ENCODE measurements around the gene WDFY4. TPM values are rescaled to one million over a fixed set of nuclear protein-coding genes. Genes with fewer than 3 reads are reported as not detected.

WDFY4 gene, protein sequence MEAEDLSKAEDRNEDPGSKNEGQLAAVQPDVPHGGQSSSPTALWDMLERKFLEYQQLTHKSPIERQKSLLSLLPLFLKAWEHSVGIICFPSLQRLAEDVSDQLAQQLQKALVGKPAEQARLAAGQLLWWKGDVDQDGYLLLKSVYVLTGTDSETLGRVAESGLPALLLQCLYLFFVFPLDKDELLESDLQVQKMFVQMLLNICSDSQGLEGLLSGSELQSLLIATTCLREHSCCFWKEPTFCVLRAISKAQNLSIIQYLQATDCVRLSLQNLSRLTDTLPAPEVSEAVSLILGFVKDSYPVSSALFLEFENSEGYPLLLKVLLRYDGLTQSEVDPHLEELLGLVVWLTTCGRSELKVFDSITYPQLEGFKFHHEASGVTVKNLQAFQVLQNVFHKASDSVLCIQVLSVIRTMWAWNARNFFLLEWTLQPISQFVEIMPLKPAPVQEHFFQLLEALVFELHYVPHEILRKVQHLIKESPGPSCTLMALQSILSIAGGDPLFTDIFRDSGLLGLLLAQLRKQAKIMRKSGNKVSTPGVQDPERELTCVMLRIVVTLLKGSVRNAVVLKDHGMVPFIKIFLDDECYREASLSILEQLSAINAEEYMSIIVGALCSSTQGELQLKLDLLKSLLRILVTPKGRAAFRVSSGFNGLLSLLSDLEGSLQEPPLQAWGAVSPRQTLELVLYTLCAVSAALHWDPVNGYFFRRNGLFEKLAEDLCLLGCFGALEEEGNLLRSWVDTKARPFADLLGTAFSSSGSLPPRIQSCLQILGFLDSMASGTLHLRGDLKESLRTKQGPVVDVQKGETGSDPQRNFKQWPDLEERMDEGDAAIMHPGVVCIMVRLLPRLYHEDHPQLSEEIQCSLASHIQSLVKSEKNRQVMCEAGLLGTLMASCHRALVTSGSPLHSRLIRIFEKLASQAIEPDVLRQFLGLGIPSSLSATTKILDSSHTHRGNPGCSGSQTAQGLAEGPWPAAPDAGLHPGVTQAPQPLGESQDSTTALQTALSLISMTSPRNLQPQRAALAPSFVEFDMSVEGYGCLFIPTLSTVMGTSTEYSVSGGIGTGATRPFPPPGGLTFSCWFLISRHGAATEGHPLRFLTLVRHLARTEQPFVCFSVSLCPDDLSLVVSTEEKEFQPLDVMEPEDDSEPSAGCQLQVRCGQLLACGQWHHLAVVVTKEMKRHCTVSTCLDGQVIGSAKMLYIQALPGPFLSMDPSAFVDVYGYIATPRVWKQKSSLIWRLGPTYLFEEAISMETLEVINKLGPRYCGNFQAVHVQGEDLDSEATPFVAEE (N-terminal part only)
- total RNA-seq (1 to 10 TPM in 2 of 4 donors, under 1 TPM in 2; 0.69 to 1.3 (median 1.1) TPM), polyA plus RNA-seq (under 1 TPM; 0.23 to 0.52 (median 0.27) TPM)
- long read RNA-seq, donor 1: 0 reads
- long read RNA-seq, donor 2, partial matches to known transcripts: 0 of 1 reads
- long read RNA-seq, donor 2, other reads (novel, unspliced or antisense): 1 of 1 reads

GRCh38 chr10:48684792-48685623 is at the start of gene WDFY4:
TSS of gene WDFY4 (plus strand) at chr10:48684873. CDS start at chr10:48709733, 24,860 bp downstream.
- Histone ChIP-seq H3K4me1 (no peaks in the 10 kb centered on the region), H3K9me3 (no peaks in the 10 kb centered on the region), H3K4me3 (peak within 1 kb of the TSS; percentile 30), H3K27ac (no peak within 1 kb of the TSS), H3K36me3 (ENCODE audit: insufficient read depth in 1 of 2, low read depth in 1 of 2) (no peaks in the 10 kb centered on the region), H3K27me3 (ENCODE audit: insufficient read depth in 3 of 3, low read length in 2 of 3) (peaks cover 0 to 1% (median 0%) of the 10 kb centered on the region in 3 donors)
- no peak for ATAC-seq
- intact Hi-C loops (cut with DNase I): no loop called here
- TF ChIP-seq, protein P1, sequence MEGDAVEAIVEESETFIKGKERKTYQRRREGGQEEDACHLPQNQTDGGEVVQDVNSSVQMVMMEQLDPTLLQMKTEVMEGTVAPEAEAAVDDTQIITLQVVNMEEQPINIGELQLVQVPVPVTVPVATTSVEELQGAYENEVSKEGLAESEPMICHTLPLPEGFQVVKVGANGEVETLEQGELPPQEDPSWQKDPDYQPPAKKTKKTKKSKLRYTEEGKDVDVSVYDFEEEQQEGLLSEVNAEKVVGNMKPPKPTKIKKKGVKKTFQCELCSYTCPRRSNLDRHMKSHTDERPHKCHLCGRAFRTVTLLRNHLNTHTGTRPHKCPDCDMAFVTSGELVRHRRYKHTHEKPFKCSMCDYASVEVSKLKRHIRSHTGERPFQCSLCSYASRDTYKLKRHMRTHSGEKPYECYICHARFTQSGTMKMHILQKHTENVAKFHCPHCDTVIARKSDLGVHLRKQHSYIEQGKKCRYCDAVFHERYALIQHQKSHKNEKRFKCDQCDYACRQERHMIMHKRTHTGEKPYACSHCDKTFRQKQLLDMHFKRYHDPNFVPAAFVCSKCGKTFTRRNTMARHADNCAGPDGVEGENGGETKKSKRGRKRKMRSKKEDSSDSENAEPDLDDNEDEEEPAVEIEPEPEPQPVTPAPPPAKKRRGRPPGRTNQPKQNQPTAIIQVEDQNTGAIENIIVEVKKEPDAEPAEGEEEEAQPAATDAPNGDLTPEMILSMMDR (IDR thresholded peaks at IDR 0.05): no peak
- WGBS, 3 donors: 81 to 82% (median 82%) methylated on average over 22 to 23 of the region's 23 CpGs
- DNase-seq: no peak

DNA sequence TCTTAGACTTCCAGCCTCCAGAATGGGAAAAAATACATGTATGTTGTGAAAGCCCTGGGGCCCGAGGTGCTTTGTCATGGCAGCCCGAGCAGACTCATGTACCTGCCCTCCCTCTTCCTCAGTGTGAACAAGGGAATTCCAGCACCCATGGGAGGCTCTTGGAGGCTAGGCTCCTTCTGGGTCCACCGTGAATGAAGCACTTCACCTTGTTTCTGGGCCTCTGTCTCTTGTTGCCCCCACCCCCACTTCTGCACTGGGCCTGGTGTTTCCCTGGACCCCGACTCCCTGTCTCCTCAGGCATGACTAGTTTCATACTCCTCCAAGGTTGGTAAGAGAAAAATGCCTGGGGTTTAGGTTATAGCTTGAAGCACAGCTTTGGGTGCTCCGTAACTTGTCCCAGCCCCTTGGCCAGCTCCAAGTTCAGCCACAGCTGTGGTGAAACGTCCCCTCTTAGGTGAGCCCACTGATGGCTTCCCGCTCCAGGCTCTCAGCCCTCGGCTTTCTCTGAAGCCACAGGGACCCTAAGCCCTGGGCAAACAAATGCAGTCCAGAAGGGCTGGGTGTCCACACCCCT is 49.6 kb upstream of the WDFY4 start:
- Histone ChIP-seq H3K9me3 (no peaks in the 10 kb centered on the region), H3K36me3 (ENCODE audit: insufficient read depth in 1 of 2, low read depth in 1 of 2) (no peaks in the 10 kb centered on the region), H3K4me1 (no peaks in the 10 kb centered on the region), H3K27me3 (ENCODE audit: insufficient read depth in 3 of 3, low read length in 2 of 3) (peaks cover 0 to 7% (median 2%) of the 10 kb centered on the region in 3 donors), H3K27ac (no peak overlapping the region), H3K4me3 (no peak overlapping the region)
- 82 to 89% (median 88%) methylated on average over 8 of the region's 8 CpGs for WGBS, 3 donors
- TF ChIP-seq, protein P1 (IDR thresholded peaks at IDR 0.05): no peak
- DNase-seq: no peak
- ATAC-seq: no peak
- intact Hi-C loops (cut with DNase I): no loop called here

DNA sequence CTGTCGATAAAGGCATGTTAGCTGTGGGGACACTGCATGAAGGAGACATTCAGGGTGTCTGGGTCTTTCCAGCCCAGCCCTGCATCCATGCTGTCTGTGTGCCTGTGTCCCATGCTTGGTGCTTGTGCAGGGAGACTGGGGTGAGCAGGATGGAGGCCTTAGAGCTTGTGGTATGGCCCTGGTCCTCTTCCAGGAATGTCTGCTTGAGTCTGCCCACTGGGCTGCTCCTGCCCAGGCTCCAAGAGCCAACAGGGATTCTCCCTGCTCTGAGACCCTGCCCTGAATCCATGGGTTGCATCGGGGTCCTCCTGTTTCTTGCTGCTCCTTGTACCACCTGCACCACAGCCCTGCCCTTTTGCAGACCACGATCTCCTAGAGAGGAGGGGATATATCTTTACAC is 48.4 kb upstream of the WDFY4 start:
- ATAC-seq (no peak), DNase-seq (no peak)
- H3K27me3 ChIP-seq (ENCODE audit: insufficient read depth in 3 of 3, low read length in 2 of 3): peaks cover 0 to 7% (median 2%) of the 10 kb centered on the region in 3 donors
- H3K27ac ChIP-seq: no peak overlapping the region
- 59 to 65% (median 59%) methylated on average over 3 of the region's 3 CpGs for WGBS, 3 donors
- no peaks in the 10 kb centered on the region for H3K36me3 ChIP-seq (ENCODE audit: insufficient read depth in 1 of 2, low read depth in 1 of 2)
- TF ChIP-seq, protein P1 (IDR thresholded peaks at IDR 0.05): no peak
- intact Hi-C loops (cut with DNase I): no loop called here
- H3K4me1 ChIP-seq: no peaks in the 10 kb centered on the region
- H3K4me3 ChIP-seq: no peak overlapping the region
- H3K9me3 ChIP-seq: peaks cover 5% of the 10 kb centered on the region
